ENCODE data around the gene SLC35F3. TPM values are rescaled to one million over a fixed set of nuclear protein-coding genes. Genes with fewer than 3 reads are reported as not detected.

SLC35F3 gene
- total and polyA plus RNA-seq, 9 of the 15 experiments (the other 6 are each of a cell fraction or from before 2014, with no cell fraction given) = 0.04 to 0.07 (median 0.04) TPM; not detected in 6

- no TSS peak for BruUV-seq (replicated peaks)
- Histone ChIP-seq H3K9me3 (replicated peaks; ENCODE audit: control insufficient read depth, insufficient read depth, low read depth, low read length) (no peaks in the 10 kb centered on the region), H3K36me3 (ENCODE audit: control insufficient read depth, insufficient read depth, low read length) (no peaks in the 10 kb centered on the region), H3K4me3 (no peak overlapping the region), H3K27me3 (ENCODE audit: control insufficient read depth in 2 of 2, insufficient read depth in 2 of 2, low read length in 2 of 2) (peaks cover 62 to 69% of the 10 kb centered on the region in 2 experiments), H3K9me1 (ENCODE audit: control insufficient read depth, insufficient read depth, low read length) (no peaks in the 10 kb centered on the region), H3K27ac (ENCODE audit: extremely low read depth, low read depth, low read length) (no peak overlapping the region), H3K4me1 (replicated peaks in 1 of 2; ENCODE audit: control insufficient read depth in 2 of 2, insufficient read depth in 2 of 2, low read length in 2 of 2) (no peaks in the 10 kb centered on the region), H4K20me1 (replicated peaks; ENCODE audit: control insufficient read depth, insufficient read depth, low read length) (no peaks in the 10 kb centered on the region), H3K4me2 (ENCODE audit: insufficient read depth, low read length) (no peak overlapping the region), H3K79me2 (ENCODE audit: control insufficient read depth, insufficient read depth, low read length) (no peaks in the 10 kb centered on the region), H3K9ac (ENCODE audit: insufficient read depth in 1 of 2, low read depth in 2 of 2, low read length in 2 of 2) (no peak overlapping the region), H2AFZ (ENCODE audit: low read depth, low read length) (no peak overlapping the region)
- in situ Hi-C loops (cut with MboI) = no loop called here
- POLR2A ChIA-PET = no interaction called here
- intact Hi-C loops (cut with micrococcal nuclease) = loop anchor here (10.0 kb wide), 2 partner anchors 102 to 922 kb away; no protein-coding TSS in a partner anchor
- ATAC-seq (no peak), FAIRE-seq (no peak), DNase-seq (ENCODE audit: extremely low read depth in 1 of 4, low spot score in 3 of 4) (no peak)
- 2% methylated on average over 6 of the region's 6 CpGs for WGBS (ENCODE audit: insufficient coverage, low coverage, missing lambda C conversion rate)
- CTCF ChIA-PET (ENCODE audit: low intra/inter-chr PET ratio) = no interaction called here
- TF ChIP-seq, protein P1, sequence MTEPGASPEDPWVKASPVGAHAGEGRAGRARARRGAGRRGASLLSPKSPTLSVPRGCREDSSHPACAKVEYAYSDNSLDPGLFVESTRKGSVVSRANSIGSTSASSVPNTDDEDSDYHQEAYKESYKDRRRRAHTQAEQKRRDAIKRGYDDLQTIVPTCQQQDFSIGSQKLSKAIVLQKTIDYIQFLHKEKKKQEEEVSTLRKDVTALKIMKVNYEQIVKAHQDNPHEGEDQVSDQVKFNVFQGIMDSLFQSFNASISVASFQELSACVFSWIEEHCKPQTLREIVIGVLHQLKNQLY (CRISPR knock-in tag; conservative IDR thresholded peaks at IDR 0.05) = no peak
- TF ChIP-seq RAD21 (CRISPR knock-in tag; conservative IDR thresholded peaks at IDR 0.05 in 1 of 2, IDR thresholded peaks at IDR 0.05 in 1 of 2) (no peak), ZNF407 (IDR thresholded peaks at IDR 0.05; ENCODE audit: low read depth) (no peak), HOXB6 (CRISPR knock-in tag; IDR thresholded peaks at IDR 0.05; ENCODE audit: borderline replicate concordance) (no peak), BDP1 (IDR thresholded peaks at IDR 0.05; ENCODE audit: insufficient read depth, insufficient read length) (no peak), SNIP1 (IDR thresholded peaks at IDR 0.05; ENCODE audit: low read depth) (no peak), ID3 (CRISPR knock-in tag; IDR thresholded peaks at IDR 0.05) (no peak), ID3 (tag; IDR thresholded peaks at IDR 0.05) (no peak), SETDB1 (IDR thresholded peaks at IDR 0.05; ENCODE audit: low read length) (no peak), WHSC1 (IDR thresholded peaks at IDR 0.05; ENCODE audit: low read length) (no peak), JUND (IDR thresholded peaks at IDR 0.05; ENCODE audit: borderline replicate concordance, low read depth, low read length) (no peak), JUND (tag; IDR thresholded peaks at IDR 0.05; ENCODE audit: borderline replicate concordance, low read depth, low read length) (no peak)
These were observed 412.5 kb downstream of the SLC35F3 start for GRCh38 chr1:234316937-234317336.

Measured in K562 (cell line).